ENCODE data around the gene SLC25A13. TPM values are rescaled to one million over a fixed set of nuclear protein-coding genes. Genes with fewer than 3 reads are reported as not detected.

Gene SLC25A13
- total and polyA plus RNA-seq, 2 of the 13 experiments (the other 11 are each of a cell fraction or from before 2014, with no cell fraction given), result 36.2 to 84.9 TPM

- TF ChIP-seq PAF1 (CRISPR knock-in tag; IDR thresholded peaks at IDR 0.05), result no peak
- no peak for TF ChIP-seq ATF6 (CRISPR knock-in tag; conservative IDR thresholded peaks at IDR 0.05)
- TF ChIP-seq ZNF616 (CRISPR knock-in tag; IDR thresholded peaks at IDR 0.05; ENCODE audit: low read depth), result no peak
- no peak for TF ChIP-seq THRA (CRISPR knock-in tag; IDR thresholded peaks at IDR 0.05; ENCODE audit: borderline replicate concordance)
- TF ChIP-seq ZNF354B (CRISPR knock-in tag; IDR thresholded peaks at IDR 0.05), result no peak
- no peak for TF ChIP-seq JUNB (CRISPR knock-in tag; IDR thresholded peaks at IDR 0.05; ENCODE audit: borderline replicate concordance)
- TF ChIP-seq SP140L (CRISPR knock-in tag; IDR thresholded peaks at IDR 0.05; ENCODE audit: borderline replicate concordance), result no peak
- no peak for TF ChIP-seq GTF3A (CRISPR knock-in tag; conservative IDR thresholded peaks at IDR 0.05)
- no peak for TF ChIP-seq GZF1 (CRISPR knock-in tag; IDR thresholded peaks at IDR 0.05)
- TF ChIP-seq HIVEP1 (CRISPR knock-in tag; IDR thresholded peaks at IDR 0.05), result no peak
- TF ChIP-seq PATZ1 (CRISPR knock-in tag; IDR thresholded peaks at IDR 0.05), result no peak
- TF ChIP-seq MAFG (CRISPR knock-in tag; IDR thresholded peaks at IDR 0.05), result no peak
- no peak for TF ChIP-seq NCOA2 (CRISPR knock-in tag; IDR thresholded peaks at IDR 0.05)
- TF ChIP-seq GATAD2A (CRISPR knock-in tag; IDR thresholded peaks at IDR 0.05), result no peak
- no peak; the same call in 1 of the 2 replicates for TF ChIP-seq ZFP91 (CRISPR knock-in tag; IDR thresholded peaks at IDR 0.05; ENCODE audit: borderline replicate concordance)
- peak; percentile 79 for TF ChIP-seq SMC3 (IDR thresholded peaks at IDR 0.05; ENCODE audit: low read length)
- no peak for TF ChIP-seq DZIP1 (CRISPR knock-in tag; IDR thresholded peaks at IDR 0.05)
- TF ChIP-seq CHD2 (IDR thresholded peaks at IDR 0.05; ENCODE audit: low read depth, low read length), result no peak
- TF ChIP-seq ZNF792 (CRISPR knock-in tag; IDR thresholded peaks at IDR 0.05), result no peak
- no peak for TF ChIP-seq ELF1 (CRISPR knock-in tag; IDR thresholded peaks at IDR 0.05)
- TF ChIP-seq AKAP8 (CRISPR knock-in tag; IDR thresholded peaks at IDR 0.05), result no peak
Measured at GRCh38 chr7:96075510-96076349, 246.2 kb downstream of the SLC25A13 start (continued).
